Left lung (tissue), 10 donors: ENCODE measurements around the gene ZFP3. TPM values are rescaled to one million over a fixed set of nuclear protein-coding genes. Genes with fewer than 3 reads are reported as not detected.

ENCODE experiments used
- ATAC-seq: fragments of 200-7000 bp; cut with Tn5 transposase; one replicate; pipeline ENCODE4 v1.9.1; 2020; ENCODE audit warnings: moderate library complexity
- DNase-seq, 4 donors: peaks; one replicate each; pipeline ENCODE4 v3.0.0-alpha.2; 2013 to 2020
- H3K27ac ChIP-seq, 2 donors: fragments of 200-600 bp; sonication (generic) in 1 of 2; one replicate each; pipeline versions ENCODE4 v1.5.0 to v1.8.0; 2020 to 2021
- H3K27me3 ChIP-seq, 2 donors: fragments of 200-600 bp; sonication (generic) in 1 of 2; one replicate each; pipeline versions ENCODE4 v1.5.0 to v1.8.0; 2020 to 2021
- H3K36me3 ChIP-seq, 2 donors: fragments of 200-600 bp; sonication (generic) in 1 of 2; one replicate each; pipeline versions ENCODE4 v1.5.0 to v1.8.0; 2020 to 2021
- H3K4me1 ChIP-seq, 2 donors: fragments of 200-600 bp; one replicate each; pipeline ENCODE4 v1.8.0; 2021
- H3K4me3 ChIP-seq, 2 donors: fragments of 200-600 bp; sonication (generic) in 1 of 2; one replicate each; pipeline versions ENCODE4 v1.5.0 to v1.8.0; 2020 to 2021; ENCODE audit warnings: mild to moderate bottlenecking in 1 of 2
- H3K9me3 ChIP-seq, 2 donors: fragments of 200-600 bp; sonication (generic) in 1 of 2; one replicate each; pipeline versions ENCODE4 v1.5.0 to v1.8.0; 2020 to 2021
- intact Hi-C, 2 donors: fragments of 100-400 bp; cut with DNase I; formaldehyde crosslinking; loops; one replicate each; pipeline versions ENCODE4 v1.11.2 to v1.14.2; 2022
- polyA plus RNA-seq, 6 donors: library from polyadenylated mRNA; unstranded; fragments of 120-200 nt; gene quantifications; one replicate each; pipeline ENCODE4 v1.2.1, GENCODE V29; 2013; ENCODE audit not compliant: insufficient read length in 6 of 6
- total RNA-seq, 2 donors: library from RNA; stranded (reverse); fragmentation: NEBNext Ultra II Directional; extraction: Animal tissue kit (Norgen Biotek cat#: 25700); gene quantifications; one replicate each; pipeline ENCODE4 v1.2.1, GENCODE V29; 2021
- TF ChIP-seq, protein P1 (sequence below), 2 donors: fragments of 200-600 bp; sonication (generic) in 1 of 2; IDR thresholded peaks; one replicate each; pipeline versions ENCODE4 v1.5.0 to v1.8.0; 2021; ENCODE audit warnings: antibody characterized with exemption in 2 of 2
- donor health status: DM: no; HTN: yes; CAD: no.
- donor health status: DM: no; HTN: no; CAD: no.

ZFP3 gene
- total and polyA plus RNA-seq, 8 donors = 4.9 to 10.3 (median 9.3) TPM

DNA sequence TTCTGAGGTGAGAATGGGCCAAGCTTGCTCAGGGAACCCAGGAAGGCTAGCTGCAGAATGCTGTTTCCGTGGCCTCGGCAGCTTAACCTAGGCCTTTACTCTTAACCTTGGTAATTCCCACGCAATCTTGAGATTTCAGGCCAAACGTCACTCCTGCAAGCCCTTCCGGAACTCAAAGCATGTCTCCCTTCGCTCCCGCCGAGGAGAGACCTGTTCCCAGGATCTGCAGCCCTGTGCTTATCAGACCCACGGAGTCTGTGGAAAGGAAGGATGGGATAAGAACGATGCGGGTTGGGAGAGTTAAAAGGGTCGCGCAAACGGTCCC lies 524 bp upstream of the ZFP3 start:
- Histone ChIP-seq H3K27me3 (no peaks in the 10 kb centered on the region), H3K4me3 (peak overlapping the region; percentile 54 to 72), H3K27ac (peak overlapping the region; percentile 70 to 83), H3K36me3 (no peaks in the 10 kb centered on the region), H3K4me1 (peaks cover 9 to 17% of the 10 kb centered on the region in 2 donors), H3K9me3 (peaks cover 0 to 5% of the 10 kb centered on the region in 2 donors)
- TF ChIP-seq, protein P1, sequence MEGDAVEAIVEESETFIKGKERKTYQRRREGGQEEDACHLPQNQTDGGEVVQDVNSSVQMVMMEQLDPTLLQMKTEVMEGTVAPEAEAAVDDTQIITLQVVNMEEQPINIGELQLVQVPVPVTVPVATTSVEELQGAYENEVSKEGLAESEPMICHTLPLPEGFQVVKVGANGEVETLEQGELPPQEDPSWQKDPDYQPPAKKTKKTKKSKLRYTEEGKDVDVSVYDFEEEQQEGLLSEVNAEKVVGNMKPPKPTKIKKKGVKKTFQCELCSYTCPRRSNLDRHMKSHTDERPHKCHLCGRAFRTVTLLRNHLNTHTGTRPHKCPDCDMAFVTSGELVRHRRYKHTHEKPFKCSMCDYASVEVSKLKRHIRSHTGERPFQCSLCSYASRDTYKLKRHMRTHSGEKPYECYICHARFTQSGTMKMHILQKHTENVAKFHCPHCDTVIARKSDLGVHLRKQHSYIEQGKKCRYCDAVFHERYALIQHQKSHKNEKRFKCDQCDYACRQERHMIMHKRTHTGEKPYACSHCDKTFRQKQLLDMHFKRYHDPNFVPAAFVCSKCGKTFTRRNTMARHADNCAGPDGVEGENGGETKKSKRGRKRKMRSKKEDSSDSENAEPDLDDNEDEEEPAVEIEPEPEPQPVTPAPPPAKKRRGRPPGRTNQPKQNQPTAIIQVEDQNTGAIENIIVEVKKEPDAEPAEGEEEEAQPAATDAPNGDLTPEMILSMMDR (IDR thresholded peaks at IDR 0.05) = no peak
- intact Hi-C loops = no loop called here
- DNase-seq (no peak), ATAC-seq (peak; percentile 23)

DNA sequence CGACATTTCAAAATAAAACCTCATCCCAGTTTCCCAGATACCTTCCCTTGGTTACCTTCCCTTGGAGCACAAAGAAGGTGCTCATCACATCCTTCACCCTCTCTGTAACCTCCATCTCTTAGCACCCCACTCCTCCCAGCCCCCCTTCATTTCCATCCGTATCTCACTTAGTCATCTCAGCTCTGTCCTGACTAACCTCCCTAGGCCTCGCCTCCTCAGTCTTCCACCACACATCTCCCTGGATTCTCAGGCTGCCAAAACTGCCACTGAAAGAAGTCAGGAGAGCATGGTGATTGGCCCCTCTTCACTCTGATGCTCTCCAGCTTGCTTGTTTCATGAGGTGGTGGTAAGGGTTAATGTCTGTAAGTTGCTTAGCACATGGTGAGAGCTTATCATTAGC lies 2.3 kb downstream of the ZFP3 start:
- intact Hi-C loops = no loop called here
- DNase-seq (no peak), ATAC-seq (no peak)
- TF ChIP-seq, protein P1 (IDR thresholded peaks at IDR 0.05) = no peak
- Histone ChIP-seq H3K9me3 (peaks cover 0 to 31% of the 10 kb centered on the region in 2 donors), H3K4me1 (peaks cover 9 to 17% of the 10 kb centered on the region in 2 donors), H3K4me3 (no peak overlapping the region), H3K27me3 (no peaks in the 10 kb centered on the region), H3K27ac (no peak overlapping the region), H3K36me3 (peaks cover 0 to 9% of the 10 kb centered on the region in 2 donors)

DNA sequence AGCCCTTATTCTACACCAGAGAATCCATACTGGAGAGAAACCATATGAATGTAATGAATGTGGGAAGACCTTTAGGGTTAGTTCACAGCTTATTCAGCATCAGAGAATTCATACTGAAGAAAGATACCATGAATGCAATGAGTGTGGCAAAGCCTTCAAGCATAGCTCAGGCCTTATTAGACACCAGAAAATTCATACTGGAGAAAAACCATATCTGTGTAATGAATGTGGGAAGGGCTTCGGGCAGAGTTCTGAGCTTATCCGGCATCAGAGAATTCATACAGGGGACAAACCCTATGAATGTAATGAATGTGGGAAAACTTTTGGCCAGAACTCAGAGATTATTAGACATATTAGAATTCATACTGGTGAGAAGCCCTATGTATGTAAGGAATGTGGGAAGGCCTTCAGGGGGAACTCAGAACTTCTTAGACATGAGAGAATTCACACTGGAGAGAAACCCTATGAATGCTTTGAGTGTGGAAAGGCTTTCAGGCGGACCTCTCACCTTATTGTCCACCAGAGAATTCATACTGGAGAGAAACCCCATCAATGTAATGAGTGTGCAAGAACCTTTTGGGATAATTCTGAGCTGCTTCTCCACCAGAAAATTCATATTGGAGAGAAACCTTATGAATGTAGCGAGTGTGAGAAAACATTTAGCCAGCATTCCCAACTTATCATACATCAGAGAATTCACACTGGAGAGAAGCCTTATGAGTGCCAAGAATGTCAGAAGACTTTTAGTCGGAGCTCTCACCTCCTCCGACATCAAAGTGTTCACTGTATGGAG lies 14.1 kb downstream of the ZFP3 start:
- peaks cover 0 to 11% of the 10 kb centered on the region in 2 donors for H3K27me3 ChIP-seq
- no peak for ATAC-seq
- H3K36me3 ChIP-seq = peaks cover 0 to 66% of the 10 kb centered on the region in 2 donors
- H3K4me1 ChIP-seq = peaks cover 0 to 9% of the 10 kb centered on the region in 2 donors
- intact Hi-C loops = no loop called here
- no peak overlapping the region for H3K27ac ChIP-seq
- no peak for DNase-seq
- no peak overlapping the region for H3K4me3 ChIP-seq
- TF ChIP-seq, protein P1 (IDR thresholded peaks at IDR 0.05) = no peak
- H3K9me3 ChIP-seq = peaks cover 13 to 92% of the 10 kb centered on the region in 2 donors

DNA sequence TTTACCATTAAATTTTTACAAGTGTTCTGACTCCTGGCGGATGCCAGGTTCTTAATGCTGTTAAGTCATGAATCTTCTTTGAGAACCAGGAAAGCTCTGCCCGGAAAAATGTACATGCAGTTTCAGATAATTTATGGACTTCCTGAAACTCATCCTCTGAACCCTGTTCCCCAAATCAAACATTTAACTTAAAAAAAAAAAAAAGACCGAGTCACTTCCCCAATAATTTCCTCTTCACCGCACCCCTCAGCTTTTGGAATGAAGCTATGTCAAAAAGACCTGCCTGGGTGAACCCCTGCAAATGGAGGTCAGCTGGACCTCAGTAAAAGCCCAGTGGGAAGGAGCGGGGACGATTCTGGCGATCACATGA lies 18.4 kb downstream of the ZFP3 start:
- Histone ChIP-seq H3K4me3 (peak overlapping the region; percentile 28 to 51), H3K27me3 (peaks cover 0 to 27% of the 10 kb centered on the region in 2 donors), H3K9me3 (peaks cover 5 to 49% of the 10 kb centered on the region in 2 donors), H3K36me3 (peaks cover 0 to 23% of the 10 kb centered on the region in 2 donors), H3K27ac (peak overlapping the region in 1 of 2 donors; percentile 33), H3K4me1 (peaks cover 0 to 11% of the 10 kb centered on the region in 2 donors)
- DNase-seq (no peak), ATAC-seq (no peak)
- TF ChIP-seq, protein P1 (IDR thresholded peaks at IDR 0.05) = no peak
- intact Hi-C loops = no loop called here

DNA sequence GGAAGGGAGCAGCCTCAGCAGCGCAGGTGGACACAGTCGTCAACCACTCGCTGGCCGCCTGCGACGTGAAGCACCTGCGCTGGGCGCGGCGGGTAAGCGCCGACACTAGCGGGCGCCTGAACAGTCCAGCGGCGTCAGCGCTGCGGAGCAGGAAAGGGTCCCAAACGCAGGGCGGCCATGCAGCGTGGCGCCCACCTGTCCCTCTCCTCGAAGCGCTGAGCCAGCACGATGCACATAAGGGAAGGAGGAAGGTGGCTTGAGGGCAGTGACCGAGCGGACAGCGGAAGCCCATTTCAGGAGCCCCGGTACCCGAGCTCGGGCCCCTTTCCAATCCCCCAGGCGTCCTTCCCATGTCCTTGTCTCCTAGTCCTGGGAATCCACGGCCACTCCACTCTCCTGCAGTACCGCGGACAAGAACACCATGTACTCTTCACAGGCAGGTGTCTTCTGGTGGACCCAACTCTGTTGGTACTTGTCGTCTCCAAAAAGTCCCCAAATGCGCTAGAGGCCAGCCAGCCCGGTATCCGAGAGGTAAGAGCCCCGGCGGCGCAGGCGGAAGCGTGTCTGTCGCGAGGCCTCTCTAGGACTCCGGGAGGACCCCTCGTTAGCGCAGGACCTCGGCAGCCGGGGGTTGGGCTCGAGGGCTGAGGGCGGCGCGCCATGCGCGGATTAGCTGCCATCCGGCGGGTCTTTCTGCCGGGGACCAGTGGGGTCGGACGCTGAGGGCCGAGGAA lies 19.0 kb downstream of the ZFP3 start:
- peaks cover 2 to 43% of the 10 kb centered on the region in 2 donors for H3K9me3 ChIP-seq
- H3K4me1 ChIP-seq = peaks cover 0 to 11% of the 10 kb centered on the region in 2 donors
- peak; percentile 81 for ATAC-seq
- H3K4me3 ChIP-seq = peak overlapping the region; percentile 28 to 51
- peaks cover 0 to 18% of the 10 kb centered on the region in 2 donors for H3K36me3 ChIP-seq
- DNase-seq = peak in 3 of 4 donors; percentile 80 to 88 (median 87)
- TF ChIP-seq, protein P1 (IDR thresholded peaks at IDR 0.05) = no peak
- peaks cover 0 to 27% of the 10 kb centered on the region in 2 donors for H3K27me3 ChIP-seq
- intact Hi-C loops = no loop called here
- peak overlapping the region in 1 of 2 donors; percentile 33 for H3K27ac ChIP-seq
